K562 (cell line): ENCODE data around the gene ANKS1A. TPM values are rescaled to one million over a fixed set of nuclear protein-coding genes. Genes with fewer than 3 reads are reported as not detected.

Source experiments
- ATAC-seq: fragments of 200-7000 bp; cut with Tn5 transposase; 3 replicates; pipeline ENCODE4 v1.9.1; 2020; ENCODE audit warnings: moderate library complexity
- BruUV-seq: library from RNA; stranded (reverse); fragments of 400-500 nt; replicated peaks from 2 replicates; lab custom pipeline; 2021; lab: Mats Ljungman, UMichigan
- CTCF ChIA-PET: fragments of 300-600 bp; formaldehyde crosslinking; extraction: SDS; loops from one replicate; lab custom pipeline; 2021; ENCODE audit warnings: low intra/inter-chr PET ratio; lab: Yijun Ruan, JAX
- POLR2A ChIA-PET: fragments of 300-600, 350-650 bp; sonication (Branson Sonifier 250); formaldehyde crosslinking; extraction: SDS; loops from one replicate; lab custom pipeline; 2021; ENCODE audit warnings: antibody characterized with exemption, inconsistent platforms; lab: Yijun Ruan, JAX
- DNase-seq, 4 experiments: peaks; one replicate each; pipeline versions ENCODE4 v3.0.0 to v3.0.0-alpha.2; 2011 to 2018; ENCODE audit warnings: low spot score in 3 of 4, mixed read lengths in 3 of 4; ENCODE audit errors: extremely low read depth in 1 of 4
- FAIRE-seq: peaks from 2 replicates; lab custom pipeline; 2011; peaks lifted over from hg19 to GRCh38; lab: Jason Lieb, UNC
- H2AFZ ChIP-seq: 2 replicates; pipeline ENCODE4 v1.6.0; 2011; ENCODE audit warnings: low read depth, low read length, control low read depth, inconsistent platforms
- H3K27ac ChIP-seq: fragments of 200-600 bp; 3 replicates; pipeline ENCODE4 v1.8.0; 2011; ENCODE audit warnings: low read depth, mild to moderate bottlenecking, control low read depth, inconsistent platforms, low read length, moderate library complexity, mixed read lengths; ENCODE audit errors: extremely low read depth
- H3K27me3 ChIP-seq, 2 experiments: fragments of 300-600 bp in 1 of 2; 2 replicates in 1 of 2; 3 replicates in 1 of 2; pipeline versions ENCODE4 v1.6.0 to v1.8.0; 2011; ENCODE audit warnings: inconsistent platforms in 2 of 2, low read length in 2 of 2, mild to moderate bottlenecking in 1 of 2, mixed read lengths in 1 of 2, moderate library complexity in 1 of 2; ENCODE audit not compliant: control insufficient read depth in 2 of 2, insufficient read depth in 2 of 2
- H3K36me3 ChIP-seq: fragments of 300-600 bp; 3 replicates; pipeline ENCODE4 v1.8.0; 2011; ENCODE audit warnings: mild to moderate bottlenecking, low read length, inconsistent platforms; ENCODE audit not compliant: control insufficient read depth, insufficient read depth
- H3K4me1 ChIP-seq, 2 experiments: fragments of 200-600 bp in 1 of 2; replicated peaks in 1 of 2; 2 replicates in 1 of 2; 3 replicates in 1 of 2; pipeline versions ENCODE4 v1.5.1 to v1.8.0; 2011; ENCODE audit warnings: inconsistent platforms in 2 of 2, low read length in 2 of 2, mild to moderate bottlenecking in 1 of 2, mixed read lengths in 1 of 2, moderate library complexity in 1 of 2; ENCODE audit not compliant: control insufficient read depth in 2 of 2, insufficient read depth in 2 of 2
- H3K4me2 ChIP-seq: 2 replicates; pipeline ENCODE4 v1.6.1; 2011; ENCODE audit warnings: low read length, control low read depth, inconsistent platforms, mixed read lengths; ENCODE audit not compliant: insufficient read depth
- H3K4me3 ChIP-seq: fragments of 200-600 bp; sonication (generic), shearing (Covaris generic); 2 replicates; pipeline ENCODE4 v1.5.1; 2016; ENCODE audit warnings: control low read depth, inconsistent platforms
- H3K79me2 ChIP-seq: fragments of 200-600 bp; 3 replicates; pipeline ENCODE4 v1.8.0; 2011; ENCODE audit warnings: low read length, inconsistent platforms; ENCODE audit not compliant: control insufficient read depth, insufficient read depth
- H3K9ac ChIP-seq, 2 experiments: 2 replicates each; pipeline versions ENCODE4 v1.6.0 to v1.6.1; 2011; ENCODE audit warnings: low read depth in 2 of 2, low read length in 2 of 2, control low read depth in 1 of 2, inconsistent platforms in 1 of 2, mild to moderate bottlenecking in 1 of 2, mixed read lengths in 1 of 2; ENCODE audit not compliant: insufficient read depth in 1 of 2
- H3K9me1 ChIP-seq: one replicate; pipeline ENCODE4 v1.6.0; 2011; ENCODE audit warnings: inconsistent platforms, mild to moderate bottlenecking, low read length, moderate library complexity; ENCODE audit not compliant: control insufficient read depth, insufficient read depth
- H3K9me3 ChIP-seq: replicated peaks from 2 replicates; pipeline ENCODE4 v1.5.1; 2011; ENCODE audit warnings: low read depth, low read length, inconsistent platforms; ENCODE audit not compliant: control insufficient read depth, insufficient read depth
- H4K20me1 ChIP-seq: replicated peaks from 2 replicates; pipeline ENCODE4 v1.6.1; 2011; ENCODE audit warnings: low read length, inconsistent platforms, mixed read lengths; ENCODE audit not compliant: control insufficient read depth, insufficient read depth
- ETV1 ChIP-seq: fragments of 450-650 bp; conservative IDR thresholded peaks from 2 replicates; pipeline ENCODE4 v1.6.1; 2016; ENCODE audit warnings: missing genetic modification characterization, control low read depth, low read depth, missing compliant biosample characterization
- SIN3B ChIP-seq: fragments of 450-650 bp; IDR thresholded peaks from 2 replicates; pipeline ENCODE4 v1.6.1; 2017; ENCODE audit warnings: low read depth, mild to moderate bottlenecking, moderate library complexity
- ZBED1 ChIP-seq: IDR thresholded peaks from 2 replicates; pipeline ENCODE4 v1.6.1; 2014
- WGBS: fragments of 100-300 bp; shearing (Covaris generic); methylation state at CpG from one replicate; pipeline ENCODE4 v1.1.6; 2016; ENCODE audit warnings: low coverage, mixed read lengths; ENCODE audit not compliant: insufficient coverage; ENCODE audit errors: missing lambda C conversion rate; 5-methylcytosine and 5-hydroxymethylcytosine counted together
- in situ Hi-C: fragments of 300-500 bp; cut with MboI; formaldehyde crosslinking; loops from 4 replicates; pipeline ENCODE4 v1.15.0; 2018; ENCODE audit warnings: inconsistent platforms, mixed read lengths
- intact Hi-C: fragments of 100-400 bp; cut with micrococcal nuclease; formaldehyde crosslinking; loops from 2 replicates; pipeline ENCODE4 v1.14.2; 2022
- polyA plus RNA-seq, 8 experiments: library from polyadenylated mRNA; depleted of rRNA in 4 of 8; stranded (reverse) in 5 of 8; unstranded in 3 of 8; fragments of >200 nt; fragmentation: Nextera tagmentation in 2 of 8; fragmentation: Illumina TruSeq in 1 of 8; extraction: Ambion mirVana in 2 of 8; extraction: Trizol in 1 of 8; gene quantifications; 2 replicates each; pipeline versions ENCODE4 v1.2.1 to v1.2.3, GENCODE V29; 2011 to 2014; ENCODE audit warnings: inconsistent platforms in 1 of 8, missing spikeins in 1 of 8
- total RNA-seq, 7 experiments: library from RNA; depleted of rRNA in 6 of 7; stranded (reverse); fragments of >200 nt in 6 of 7; fragmentation: Illumina TruSeq in 2 of 7; extraction: Trizol in 2 of 7; gene quantifications; 2 replicates each; pipeline versions ENCODE4 v1.2.1 to v1.2.3, GENCODE V29; 2011 to 2021; ENCODE audit warnings: low replicate concordance in 1 of 7
- TF ChIP-seq, protein P1 (sequence below): sonication (generic); IDR thresholded peaks from 2 replicates; pipeline ENCODE4 v1.6.1; 2016
- TF ChIP-seq, protein P2 (sequence below): fragments of 450-650 bp; IDR thresholded peaks from 2 replicates; pipeline ENCODE4 v1.6.1; 2017; ENCODE audit warnings: mild to moderate bottlenecking, moderate library complexity

Gene ANKS1A
- total and polyA plus RNA-seq, 9 of the 15 experiments (the other 6 are each of a cell fraction or from before 2014, with no cell fraction given): 1.1 to 13.8 (median 5.3) TPM

DNA sequence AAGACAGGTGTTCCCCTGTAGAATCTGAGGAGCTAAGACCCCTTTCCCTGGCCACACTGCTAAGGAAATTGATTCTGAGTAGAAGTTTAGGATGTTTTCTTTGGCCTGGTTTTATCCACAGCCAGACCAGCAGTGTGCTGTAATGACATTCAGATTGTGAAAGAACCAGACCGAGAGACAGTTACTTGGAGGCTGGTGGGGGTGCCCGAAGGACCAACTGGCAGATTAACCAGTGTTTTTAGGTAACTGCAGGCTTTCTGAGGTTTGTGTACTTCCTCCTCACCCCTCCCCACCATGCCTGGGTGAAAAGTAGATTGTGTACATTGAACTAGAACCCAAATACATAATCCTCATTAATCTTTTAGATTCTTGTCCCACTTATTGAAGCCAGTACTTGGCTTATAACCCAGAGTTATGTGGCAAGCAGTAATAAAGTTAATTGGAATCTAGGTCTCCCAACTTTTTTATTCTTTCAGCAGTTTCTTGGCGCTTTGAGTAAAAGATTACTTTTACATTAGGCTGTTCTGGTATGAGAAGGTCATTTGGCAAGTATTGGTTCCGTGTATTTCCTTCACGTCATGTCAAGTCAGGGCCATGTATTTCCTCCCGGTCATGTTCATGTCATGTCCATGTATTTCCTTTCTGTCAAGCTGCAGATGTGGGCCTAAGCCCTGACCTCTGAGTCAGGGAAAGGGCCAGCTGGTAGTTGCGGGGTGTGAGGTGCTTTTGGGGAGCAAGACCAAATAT, 158.4 kb downstream of the ANKS1A start:
- H3K9me1 ChIP-seq: no peaks in the 10 kb centered on the region
- no peaks in the 10 kb centered on the region for H3K9me3 ChIP-seq
- DNase-seq (no peak), FAIRE-seq (no peak), ATAC-seq (no peak)
- intact Hi-C loops: no loop called here
- no peak overlapping the region for H2AFZ ChIP-seq
- TF ChIP-seq, protein P1, sequence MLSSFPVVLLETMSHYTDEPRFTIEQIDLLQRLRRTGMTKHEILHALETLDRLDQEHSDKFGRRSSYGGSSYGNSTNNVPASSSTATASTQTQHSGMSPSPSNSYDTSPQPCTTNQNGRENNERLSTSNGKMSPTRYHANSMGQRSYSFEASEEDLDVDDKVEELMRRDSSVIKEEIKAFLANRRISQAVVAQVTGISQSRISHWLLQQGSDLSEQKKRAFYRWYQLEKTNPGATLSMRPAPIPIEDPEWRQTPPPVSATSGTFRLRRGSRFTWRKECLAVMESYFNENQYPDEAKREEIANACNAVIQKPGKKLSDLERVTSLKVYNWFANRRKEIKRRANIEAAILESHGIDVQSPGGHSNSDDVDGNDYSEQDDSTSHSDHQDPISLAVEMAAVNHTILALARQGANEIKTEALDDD: 0 out of 2 replicates have a peak, but pooled peaks have one; percentile 16
- TF ChIP-seq SIN3B (no peak), ETV1 (no peak), ZBED1 (no peak)
- TF ChIP-seq, protein P2, sequence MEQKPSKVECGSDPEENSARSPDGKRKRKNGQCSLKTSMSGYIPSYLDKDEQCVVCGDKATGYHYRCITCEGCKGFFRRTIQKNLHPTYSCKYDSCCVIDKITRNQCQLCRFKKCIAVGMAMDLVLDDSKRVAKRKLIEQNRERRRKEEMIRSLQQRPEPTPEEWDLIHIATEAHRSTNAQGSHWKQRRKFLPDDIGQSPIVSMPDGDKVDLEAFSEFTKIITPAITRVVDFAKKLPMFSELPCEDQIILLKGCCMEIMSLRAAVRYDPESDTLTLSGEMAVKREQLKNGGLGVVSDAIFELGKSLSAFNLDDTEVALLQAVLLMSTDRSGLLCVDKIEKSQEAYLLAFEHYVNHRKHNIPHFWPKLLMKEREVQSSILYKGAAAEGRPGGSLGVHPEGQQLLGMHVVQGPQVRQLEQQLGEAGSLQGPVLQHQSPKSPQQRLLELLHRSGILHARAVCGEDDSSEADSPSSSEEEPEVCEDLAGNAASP: no peak
- ChIA-PET POLR2A (no interaction called here), CTCF (no interaction called here)
- BruUV-seq: no TSS peak
- H3K4me1 ChIP-seq: peaks cover 0 to 5% of the 10 kb centered on the region in 2 experiments; a peak in 3 of 5 replicates
- H3K79me2 ChIP-seq: no peaks in the 10 kb centered on the region
- WGBS: 75% methylated on average over 7 of the region's 7 CpGs
- H3K36me3 ChIP-seq: no peaks in the 10 kb centered on the region
- no peak overlapping the region for H3K4me3 ChIP-seq
- H3K4me2 ChIP-seq: no peak overlapping the region
- no peaks in the 10 kb centered on the region for H3K27me3 ChIP-seq
- H4K20me1 ChIP-seq: peaks cover 8% of the 10 kb centered on the region; the same call in 1 of the 2 replicates
- in situ Hi-C loops: no loop called here
- H3K9ac ChIP-seq: no peak overlapping the region; a peak in 1 of 4 replicates
- H3K27ac ChIP-seq: no peak overlapping the region
